K562 (cell line): Measurements from ENCODE around the gene GPR176. TPM values are rescaled to one million over a fixed set of nuclear protein-coding genes. Genes with fewer than 3 reads are reported as not detected.

Source experiments
- ARID1B ChIP-seq: fragments of 450-650 bp; IDR thresholded peaks from 2 replicates; pipeline ENCODE4 v1.6.1; 2016; ENCODE audit warnings: antibody characterized with exemption, mild to moderate bottlenecking, inconsistent platforms
- ARID3B ChIP-seq: fragments of 250-450 bp; sonication (Bioruptor Pico); IDR thresholded peaks from 2 replicates; pipeline ENCODE4 v1.4.0; 2020; ENCODE audit warnings: borderline replicate concordance
- CBFA2T2 ChIP-seq: fragments of 450-650 bp; conservative IDR thresholded peaks from 2 replicates; pipeline ENCODE4 v1.6.1; 2017; ENCODE audit warnings: mild to moderate bottlenecking
- CBFA2T3 ChIP-seq: fragments of 450-650 bp; IDR thresholded peaks from 2 replicates; pipeline ENCODE4 v1.6.1; 2017
- GTF2A2 ChIP-seq: IDR thresholded peaks from 2 replicates; pipeline ENCODE4 v1.6.1; 2016; ENCODE audit warnings: mild to moderate bottlenecking, missing genetic modification characterization, missing compliant biosample characterization
- KLF10 ChIP-seq: fragments of 250-450 bp; sonication (Bioruptor Pico); IDR thresholded peaks from 2 replicates; pipeline ENCODE4 v1.6.1; 2021; ENCODE audit warnings: matching md5 sums
- PBX2 ChIP-seq, 2 experiments: IDR thresholded peaks in 1 of 2; conservative IDR thresholded peaks in 1 of 2; 2 replicates each; pipeline ENCODE4 v1.6.1; 2016; ENCODE audit warnings: low read depth in 2 of 2, mild to moderate bottlenecking in 1 of 2, missing compliant biosample characterization in 1 of 2, missing genetic modification characterization in 1 of 2, moderate library complexity in 1 of 2
- PHF20 ChIP-seq: fragments of 450-650 bp; IDR thresholded peaks from 2 replicates; pipeline ENCODE4 v1.6.1; 2018; ENCODE audit not compliant: partially characterized antibody
- RAD51 ChIP-seq: fragments of 450-650 bp; IDR thresholded peaks from 2 replicates; pipeline ENCODE4 v1.7.1; 2016; ENCODE audit warnings: low read depth, mild to moderate bottlenecking, borderline replicate concordance
- REST ChIP-seq, 2 experiments: fragments of 450-650 bp; formaldehyde crosslinking in 1 of 2; IDR thresholded peaks; 2 replicates each; pipeline versions ENCODE4 v1.4.0 to v1.6.1; 2014 to 2020; ENCODE audit warnings: mild to moderate bottlenecking in 2 of 2, borderline replicate concordance in 1 of 2, low read depth in 1 of 2
- TAL1 ChIP-seq: fragments of 450-650 bp; IDR thresholded peaks from 2 replicates; pipeline ENCODE4 v1.6.1; 2016; ENCODE audit warnings: mild to moderate bottlenecking
- TCF3 ChIP-seq: sonication (generic); formaldehyde crosslinking; IDR thresholded peaks from 2 replicates; pipeline ENCODE4 v1.4.0; 2020; ENCODE audit warnings: mild to moderate bottlenecking, missing genetic modification reagents
- TCFL5 ChIP-seq: fragments of 250-450 bp; sonication (Bioruptor Pico); conservative IDR thresholded peaks from 2 replicates; pipeline ENCODE4 v1.6.1; 2021; ENCODE audit warnings: mild to moderate bottlenecking, moderate library complexity, matching md5 sums
- ZEB2 ChIP-seq: fragments of 450-650 bp; IDR thresholded peaks from 2 replicates; pipeline ENCODE4 v1.6.1; 2016
- ZNF561 ChIP-seq: fragments of 450-650 bp; formaldehyde crosslinking; conservative IDR thresholded peaks from 2 replicates; pipeline ENCODE4 v1.4.0; 2020; ENCODE audit warnings: mild to moderate bottlenecking, moderate library complexity
- ZZZ3 ChIP-seq: fragments of 450-650 bp; IDR thresholded peaks from 2 replicates; pipeline ENCODE4 v1.6.1; 2016; ENCODE audit warnings: antibody characterized with exemption, mild to moderate bottlenecking, moderate library complexity
- polyA plus RNA-seq, 8 experiments: library from polyadenylated mRNA; depleted of rRNA in 4 of 8; stranded (reverse) in 5 of 8; unstranded in 3 of 8; fragments of >200 nt; fragmentation: Nextera tagmentation in 2 of 8; fragmentation: Illumina TruSeq in 1 of 8; extraction: Ambion mirVana in 2 of 8; extraction: Trizol in 1 of 8; gene quantifications; 2 replicates each; pipeline versions ENCODE4 v1.2.1 to v1.2.3, GENCODE V29; 2011 to 2014; ENCODE audit warnings: inconsistent platforms in 1 of 8, missing spikeins in 1 of 8
- total RNA-seq, 7 experiments: library from RNA; depleted of rRNA in 6 of 7; stranded (reverse); fragments of >200 nt in 6 of 7; fragmentation: Illumina TruSeq in 2 of 7; extraction: Trizol in 2 of 7; gene quantifications; 2 replicates each; pipeline versions ENCODE4 v1.2.1 to v1.2.3, GENCODE V29; 2011 to 2021; ENCODE audit warnings: low replicate concordance in 1 of 7

Gene GPR176
- total and polyA plus RNA-seq, 9 of the 15 experiments (the other 6 are each of a cell fraction or from before 2014, with no cell fraction given): 0.03 to 1.2 (median 0.76) TPM

GRCh38 chr15:39880718-39881387 is 39.2 kb downstream of the GPR176 start (continued):
- TF ChIP-seq GTF2A2 (tag): no peak
- TF ChIP-seq ARID1B: peak; percentile 59
- 0 out of 2 replicates have a peak, but pooled peaks have one; percentile 15 for TF ChIP-seq CBFA2T3
- peak; percentile 16; the same call in 1 of the 2 replicates for TF ChIP-seq TCF3 (CRISPR knock-in tag)
- TF ChIP-seq TCFL5: no peak
- TF ChIP-seq ZZZ3: no peak
- no peak for TF ChIP-seq ZNF561 (CRISPR knock-in tag)
- TF ChIP-seq REST (IDR thresholded peaks at IDR 0.05; ENCODE audit: borderline replicate concordance): peak; percentile 11; the same call in 1 of the 2 replicates
- TF ChIP-seq REST (CRISPR knock-in tag; IDR thresholded peaks at IDR 0.05; ENCODE audit: low read depth): no peak
- peak; percentile 34; the same call in 1 of the 2 replicates for TF ChIP-seq TAL1
- no peak for TF ChIP-seq PHF20
- no peak for TF ChIP-seq KLF10 (CRISPR knock-in tag)
- no peak for TF ChIP-seq ZEB2
- no peak for TF ChIP-seq ARID3B
- TF ChIP-seq RAD51: no peak
- no peak for TF ChIP-seq PBX2 (CRISPR knock-in tag; IDR thresholded peaks at IDR 0.05; ENCODE audit: low read depth)
- TF ChIP-seq PBX2 (tag; conservative IDR thresholded peaks at IDR 0.05; ENCODE audit: low read depth): 0 out of 2 replicates have a peak, but pooled peaks have one; percentile 39
- TF ChIP-seq CBFA2T2: no peak
